Measurements from ENCODE around the gene B4GALNT4.
"Not testable (repeated sequence)": the region's sequence is repeated elsewhere in the genome, so short reads cannot be mapped to it uniquely, and the experiment has no call there.

The B4GALNT4 gene

GRCh38 chr11:406796-407650 lies 37.7 kb downstream of the B4GALNT4 start:
- DNase-seq (ENCODE audit: low spot score): peak; percentile 90

DNA sequence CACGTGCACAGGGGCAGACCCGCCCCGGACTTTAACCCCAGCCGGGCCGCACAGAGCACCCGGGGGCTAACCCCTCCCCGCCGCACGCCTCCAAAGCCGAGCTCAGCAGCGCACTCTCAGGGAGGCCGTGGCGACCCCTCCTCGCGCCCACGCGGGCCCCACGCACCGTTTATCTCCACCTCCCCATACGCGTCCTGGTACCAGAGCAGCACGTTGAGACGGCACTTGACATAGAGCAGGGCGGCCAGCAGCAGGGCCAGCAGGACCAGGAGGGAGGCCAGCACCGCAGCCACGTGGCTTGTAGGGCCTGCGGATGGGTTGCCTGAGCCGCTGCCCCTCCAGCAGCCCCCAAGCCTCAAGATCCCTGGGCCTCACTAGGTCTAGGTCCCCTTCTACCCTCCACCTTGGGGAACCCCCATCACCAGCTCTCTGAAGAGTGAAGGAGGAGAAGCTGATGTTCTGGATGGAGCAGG lies 38.4 kb downstream of the B4GALNT4 start:
- DNase-seq (ENCODE audit: low spot score): no peak

DNA sequence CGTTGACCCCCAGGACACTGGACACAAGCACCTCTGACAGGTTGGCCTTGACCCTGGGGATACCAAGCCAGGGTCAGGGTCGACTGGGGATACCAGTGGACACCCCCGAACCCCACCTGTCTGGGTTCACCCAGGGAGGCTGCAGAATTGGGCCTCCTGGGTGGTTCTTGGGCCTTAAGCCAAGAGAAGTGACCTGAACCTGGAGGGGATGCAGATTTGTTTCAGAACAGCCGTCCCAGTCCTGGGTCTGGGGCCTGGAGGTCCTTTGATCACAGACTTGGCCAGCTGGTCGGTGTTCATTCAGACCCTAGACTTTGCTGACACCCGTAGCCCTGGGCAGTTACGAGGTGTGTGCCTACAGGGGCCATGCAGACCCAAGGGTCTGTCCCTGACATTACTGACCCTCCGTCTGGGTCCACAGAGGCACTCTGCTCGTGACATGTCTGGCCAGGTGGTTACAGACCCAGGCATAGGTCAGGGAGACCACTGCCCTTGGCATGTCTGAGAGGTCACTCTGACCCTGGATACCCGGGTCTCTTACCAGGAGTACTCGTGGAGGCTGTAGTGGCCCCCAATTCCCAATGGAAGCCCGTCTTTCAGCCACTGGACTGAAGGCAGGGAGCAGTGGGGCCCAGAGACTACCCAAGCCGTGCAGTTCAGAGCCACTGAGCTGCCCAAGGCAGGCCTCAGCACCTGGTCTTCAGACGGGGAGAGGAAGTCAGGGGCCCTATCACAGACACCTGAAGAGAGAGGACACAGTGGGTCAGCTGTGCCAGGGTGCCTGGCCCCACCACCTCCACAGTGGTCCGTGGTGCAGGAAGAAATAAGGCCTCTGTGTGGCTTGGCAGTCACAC lies 39.1 kb downstream of the B4GALNT4 start:
- DNase-seq (ENCODE audit: low spot score): no peak

DNA sequence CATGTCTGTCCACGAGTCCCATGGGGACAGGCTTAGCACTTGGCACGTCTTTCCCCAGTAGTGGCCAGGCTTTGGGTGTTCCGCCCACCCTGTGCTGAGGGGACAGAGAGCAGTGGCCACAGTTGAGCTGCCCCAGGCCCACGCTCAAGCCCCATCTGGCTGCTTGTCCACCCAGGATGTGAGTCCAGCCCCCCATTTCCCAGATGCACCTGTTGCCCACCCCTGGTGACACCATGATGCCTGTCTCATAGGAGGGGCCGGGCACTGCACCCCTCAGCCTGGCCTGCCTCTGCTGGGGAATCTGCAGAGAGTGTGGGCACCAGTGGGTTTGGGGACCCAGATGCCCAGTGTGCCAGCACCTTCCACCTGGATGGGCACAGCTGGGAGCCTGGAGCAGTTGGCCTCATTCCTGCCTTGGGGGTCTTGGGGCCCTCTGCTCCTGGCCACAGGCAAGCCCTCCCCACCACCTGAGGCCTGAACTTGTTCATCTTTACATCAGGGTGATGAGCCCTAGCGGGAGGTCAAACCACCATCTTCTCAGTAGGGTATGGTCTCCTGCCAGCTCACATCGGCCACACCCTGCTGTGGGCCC lies 39.8 kb downstream of the B4GALNT4 start:
- DNase-seq (ENCODE audit: low spot score): no peak

DNA sequence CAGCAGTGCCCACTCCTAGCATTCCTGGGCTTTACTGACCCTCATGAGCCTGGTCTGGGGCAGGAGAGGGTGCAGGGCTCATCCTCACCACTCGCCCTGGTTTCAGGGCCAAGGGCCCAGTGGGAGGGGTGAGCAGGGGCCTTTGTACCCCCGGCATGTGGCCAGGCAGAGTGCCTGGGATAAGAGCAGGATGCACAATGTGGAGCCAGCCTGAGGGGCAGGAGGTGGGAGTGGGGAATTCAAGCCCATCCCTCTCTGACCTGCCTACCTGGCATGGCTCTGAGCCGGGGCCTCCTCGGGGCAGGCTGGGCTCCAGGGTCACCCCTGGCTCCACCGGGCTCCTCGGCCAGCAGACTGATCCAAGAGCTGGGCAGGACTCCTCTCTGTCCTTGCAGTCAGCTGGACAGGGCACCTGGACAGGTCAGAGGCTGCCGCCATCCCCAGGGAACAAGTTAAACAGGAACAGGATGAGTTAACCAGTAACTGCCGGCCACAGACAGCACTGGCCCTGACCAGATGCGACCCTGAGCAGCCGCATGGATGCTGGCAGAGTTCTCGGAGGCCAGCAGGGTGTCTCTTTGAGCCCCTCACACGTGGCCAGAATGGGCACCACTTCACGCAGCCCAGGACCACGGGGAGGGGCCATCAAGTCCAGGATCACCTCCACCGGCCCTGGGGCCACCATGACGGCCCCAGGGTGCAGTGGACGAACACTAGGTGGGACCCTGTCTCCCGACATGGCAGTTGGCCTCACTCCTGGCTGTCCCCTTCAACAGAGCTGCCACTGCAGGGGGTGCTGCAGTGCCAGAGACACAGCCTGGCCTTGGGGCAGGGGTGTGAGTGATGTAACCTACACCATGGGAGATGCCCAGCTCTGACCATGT lies 40.5 kb downstream of the B4GALNT4 start:
- no peak for DNase-seq (ENCODE audit: low spot score)

GRCh38 chr11:410711-411110 lies 41.4 kb downstream of the B4GALNT4 start:
- not testable (repeated sequence) for DNase-seq (ENCODE audit: low spot score)

GRCh38 chr11:411520-411919 lies 42.2 kb downstream of the B4GALNT4 start:
- not testable (repeated sequence) for DNase-seq (ENCODE audit: low spot score)

- no peak for DNase-seq (ENCODE audit: low spot score)
Observed at GRCh38 chr11:412641-413119, 43.4 kb downstream of the B4GALNT4 start.

GRCh38 chr11:413120-414081 lies 44.1 kb downstream of the B4GALNT4 start:
- DNase-seq (ENCODE audit: low spot score): peak; percentile 42

DNA sequence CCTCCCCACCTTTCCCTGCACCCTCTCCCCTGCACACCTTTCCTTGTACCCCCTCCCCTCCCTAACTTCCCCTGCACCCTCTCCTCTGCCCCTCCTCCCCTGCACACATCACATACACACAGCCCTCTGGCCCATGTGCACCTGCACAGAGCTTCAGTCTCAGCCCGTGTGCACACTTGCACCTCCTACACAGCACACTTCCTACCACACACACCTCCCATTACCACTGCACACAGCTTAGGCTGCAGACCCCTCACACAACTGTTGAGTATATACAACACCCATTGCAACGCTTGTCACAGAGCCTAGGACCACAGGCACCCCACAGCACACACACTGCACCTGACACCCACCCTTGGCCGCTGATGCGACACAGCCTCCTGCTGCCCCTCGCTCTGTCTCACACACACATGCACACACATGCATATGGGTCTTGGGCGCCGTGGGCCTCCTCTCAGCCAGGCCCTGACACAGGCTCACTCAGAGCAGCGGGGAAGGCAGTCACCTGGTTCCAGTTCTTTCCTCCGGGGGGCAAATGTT lies 45.1 kb downstream of the B4GALNT4 start:
- DNase-seq (ENCODE audit: low spot score): no peak

GRCh38 chr11:415640-416041 lies 46.3 kb downstream of the B4GALNT4 start:
- DNase-seq (ENCODE audit: low spot score): no peak

- no peak for DNase-seq (ENCODE audit: low spot score)
Observed at GRCh38 chr11:416051-416756, 46.9 kb downstream of the B4GALNT4 start.

GRCh38 chr11:416757-417621 lies 47.7 kb downstream of the B4GALNT4 start:
- DNase-seq (ENCODE audit: low spot score): no peak

GRCh38 chr11:417652-418342 lies 48.5 kb downstream of the B4GALNT4 start:
- DNase-seq (ENCODE audit: low spot score): no peak

DNA sequence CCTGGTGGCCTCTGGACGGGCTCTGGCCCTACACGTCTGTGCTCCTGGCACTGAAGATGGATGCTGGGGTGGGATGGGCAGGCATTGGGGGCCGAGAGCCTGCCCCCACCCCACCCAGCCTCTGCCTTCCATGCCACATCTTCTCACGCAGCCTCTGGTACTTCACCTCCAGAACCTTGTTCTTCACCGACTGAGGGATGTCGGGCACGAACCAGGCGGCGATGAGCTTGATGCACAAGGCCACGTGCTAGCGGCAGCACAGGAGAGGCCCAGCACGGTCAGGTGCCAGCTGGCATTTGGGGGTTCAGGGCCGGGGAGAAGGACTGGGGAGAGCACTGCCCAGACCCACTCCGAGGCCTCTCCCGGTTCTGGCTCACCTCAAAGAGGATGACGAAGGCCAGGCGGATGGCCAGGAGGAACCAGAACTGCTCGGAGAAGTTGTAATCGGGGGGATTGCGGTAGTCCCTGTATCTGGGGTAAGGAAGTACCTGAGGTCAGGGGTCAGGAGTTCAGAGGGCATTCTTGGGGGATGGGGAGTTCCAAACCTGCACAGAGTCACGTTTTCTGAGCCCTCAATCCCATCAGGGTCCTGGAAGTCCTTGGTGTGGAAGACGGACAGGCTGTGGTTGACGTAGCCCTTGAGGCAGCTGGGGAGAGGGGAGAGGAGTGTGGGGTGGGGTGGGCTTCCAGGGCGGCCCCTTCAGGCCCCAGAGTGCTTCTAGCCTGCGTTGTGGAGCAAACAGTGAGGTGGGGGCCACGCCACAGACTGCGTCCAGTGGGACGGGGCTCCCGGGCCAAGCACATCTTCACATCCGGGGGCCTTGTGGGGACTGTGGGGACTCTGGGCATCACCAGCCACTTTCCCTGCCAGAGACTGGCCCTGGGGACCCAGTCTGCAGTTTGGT lies 49.3 kb downstream of the B4GALNT4 start:
- DNase-seq (ENCODE audit: low spot score): no peak

DNA sequence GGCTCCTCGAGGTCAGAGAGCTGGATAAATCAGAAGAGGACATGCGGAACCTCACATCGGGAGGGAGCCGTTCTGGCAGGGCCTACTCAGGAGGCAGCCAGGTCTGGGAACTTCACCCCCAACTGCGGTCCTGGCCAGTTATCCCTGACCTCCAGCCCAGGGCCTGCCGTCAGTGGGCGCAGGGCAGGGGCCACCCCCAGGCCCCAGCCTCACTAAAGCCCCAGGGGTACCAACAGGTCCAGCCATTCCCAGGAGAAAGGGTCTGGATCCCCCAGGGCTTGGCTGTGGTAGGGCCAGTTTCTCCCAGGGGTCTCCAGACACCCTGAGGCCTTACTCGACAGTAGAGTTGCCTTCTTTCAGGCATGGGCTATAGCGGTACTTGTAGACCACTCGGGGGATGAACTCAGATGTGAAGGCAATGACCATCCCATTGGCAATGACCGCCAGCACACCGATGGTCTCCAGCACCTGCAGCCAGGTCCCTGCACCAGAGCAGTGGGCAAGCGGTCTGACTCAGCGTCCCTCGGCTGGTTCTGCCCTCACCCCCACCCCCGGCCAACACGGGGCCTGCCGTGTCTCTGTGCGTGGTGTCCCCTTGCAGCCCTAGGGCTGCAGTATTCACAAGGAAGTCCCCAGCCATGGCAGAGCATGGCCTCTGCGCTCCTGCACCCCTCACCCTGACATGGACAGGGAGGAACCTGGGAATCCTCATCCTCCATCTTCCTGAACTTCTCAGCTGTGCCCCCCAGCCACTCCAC lies 50.1 kb downstream of the B4GALNT4 start:
- DNase-seq (ENCODE audit: low spot score): no peak
